Thyroid gland (tissue), 4 donors: ENCODE results near the gene CDK16.

Source experiments
- CTCF ChIP-seq, 6 experiments: fragments of 200-600 bp in 3 of 6; fragments of 450-650 bp in 3 of 6; sonication (generic) in 3 of 6; IDR thresholded peaks; one replicate each; pipeline ENCODE4 v1.5.1; 2016 to 2019; ENCODE audit warnings: antibody characterized with exemption in 6 of 6, mild to moderate bottlenecking in 2 of 6, inconsistent platforms in 1 of 6, moderate library complexity in 1 of 6
- POLR2A ChIP-seq, 2 donors: fragments of 450-650 bp; IDR thresholded peaks; one replicate each; pipeline ENCODE4 v1.6.1; 2017; ENCODE audit warnings: antibody characterized with exemption in 2 of 2, mild to moderate bottlenecking in 2 of 2, moderate library complexity in 1 of 2

DNA sequence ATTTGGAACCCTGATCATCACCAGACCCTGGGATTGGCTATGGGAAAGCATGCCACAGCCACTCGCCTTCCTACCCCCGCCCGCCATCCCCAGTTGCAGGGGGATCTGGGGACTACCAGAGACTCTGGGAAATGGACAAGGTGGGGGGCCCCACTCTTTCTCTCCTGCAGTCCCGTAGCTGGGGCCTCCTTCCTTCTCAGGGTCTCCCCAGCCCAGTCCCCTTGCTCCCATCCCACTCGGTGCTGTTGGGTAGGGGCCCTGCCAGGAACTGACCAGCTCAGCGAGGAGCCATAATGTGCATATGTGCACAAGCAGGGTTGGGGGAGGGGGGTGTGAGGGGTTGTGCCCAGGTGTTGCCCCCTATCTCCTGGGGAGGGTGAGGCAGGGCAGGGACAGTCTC, 10.9 kb downstream of the CDK16 start:
- TF ChIP-seq CTCF (IDR thresholded peaks at IDR 0.05) (no peak), POLR2A (IDR thresholded peaks at IDR 0.05) (no peak)
